Stimulated activated CD4-positive, alpha-beta T cell treated with anti-CD3 and anti-CD28 coated beads, Interleukin-15, amount 100 ng/mL, for 1 hour (primary cell): ENCODE data around the gene TRIB2.

ENCODE experiments used
- DNase-seq, 2 donors: peaks; one replicate each; pipeline ENCODE4 v3.0.0-alpha.2; 2020; ENCODE audit warnings: low read depth in 1 of 2, low spot score in 1 of 2

Gene TRIB2

GRCh38 chr2:12737738-12738485 is 21.2 kb downstream of the TRIB2 start:
- no peak for DNase-seq

GRCh38 chr2:12739721-12740254 is 23.1 kb downstream of the TRIB2 start:
- DNase-seq, result no peak

- no peak for DNase-seq
Observed at GRCh38 chr2:12741380-12741779, 24.6 kb downstream of the TRIB2 start.

GRCh38 chr2:12742891-12743290 is 26.2 kb downstream of the TRIB2 start:
- DNase-seq, result no peak

GRCh38 chr2:12750166-12750905 is 33.6 kb downstream of the TRIB2 start:
- no peak for DNase-seq

- no peak for DNase-seq
Observed at GRCh38 chr2:12754643-12755042, 37.9 kb downstream of the TRIB2 start.

- no peak for DNase-seq
Observed at GRCh38 chr2:12755384-12755783, 38.6 kb downstream of the TRIB2 start.

- no peak for DNase-seq
Observed at GRCh38 chr2:12759248-12759647, 42.5 kb downstream of the TRIB2 start.

GRCh38 chr2:12761104-12761503 is 44.4 kb downstream of the TRIB2 start:
- no peak for DNase-seq

GRCh38 chr2:12762337-12762736 is 45.6 kb downstream of the TRIB2 start:
- DNase-seq, result no peak

- DNase-seq, result no peak
Observed at GRCh38 chr2:12762976-12763375, 46.2 kb downstream of the TRIB2 start.

- no peak for DNase-seq
Observed at GRCh38 chr2:12763486-12763885, 46.8 kb downstream of the TRIB2 start.

GRCh38 chr2:12764075-12764730 is 47.5 kb downstream of the TRIB2 start:
- no peak for DNase-seq

GRCh38 chr2:12764849-12765605 is 48.3 kb downstream of the TRIB2 start:
- no peak for DNase-seq

GRCh38 chr2:12766421-12766879 is 49.7 kb downstream of the TRIB2 start:
- no peak for DNase-seq

- DNase-seq, result no peak
Observed at GRCh38 chr2:12767541-12767940, 50.8 kb downstream of the TRIB2 start.

GRCh38 chr2:12767996-12768624 is 51.4 kb downstream of the TRIB2 start:
- no peak for DNase-seq

- DNase-seq, result no peak
Observed at GRCh38 chr2:12769492-12770105, 52.9 kb downstream of the TRIB2 start.

GRCh38 chr2:12770300-12770968 is 53.7 kb downstream of the TRIB2 start:
- DNase-seq, result no peak

- DNase-seq, result no peak
Observed at GRCh38 chr2:12771154-12771553, 54.4 kb downstream of the TRIB2 start.
